NCI-H526 (cell line): ENCODE measurements around the gene DISC1.
"Not testable (repeated sequence)": the region's sequence is repeated elsewhere in the genome, so short reads cannot be mapped to it uniquely, and the experiment has no call there.

ENCODE experiments used
- DNase-seq, 2 experiments: peaks; one replicate each; lab custom pipeline; 2025; lab: John Stamatoyannopoulos, UW

DISC1 gene

GRCh38 chr1:231699784-231700183 lies 73.2 kb downstream of the DISC1 start:
- DNase-seq, result no peak

DNA sequence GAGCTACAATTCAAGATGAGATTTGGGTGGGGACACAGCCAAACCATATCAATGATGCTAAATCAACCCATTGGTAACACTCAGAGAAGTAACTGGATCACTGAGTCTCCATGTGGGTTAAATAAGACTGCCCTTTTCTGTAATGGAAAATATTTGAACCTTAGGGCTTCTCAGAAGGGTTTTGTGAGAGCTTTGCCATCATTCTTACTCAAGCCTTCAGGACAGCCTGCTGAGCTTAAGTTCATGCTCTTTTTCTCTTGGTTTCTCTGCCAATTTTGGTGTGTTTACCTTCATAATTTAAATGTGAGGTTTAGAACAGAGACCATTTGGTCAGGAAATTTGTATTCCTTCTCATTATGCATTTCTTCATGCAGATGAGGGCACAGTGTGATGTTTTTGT lies 74.7 kb downstream of the DISC1 start:
- DNase-seq, result no peak

GRCh38 chr1:231702331-231702730 lies 75.7 kb downstream of the DISC1 start:
- DNase-seq, result no peak

DNA sequence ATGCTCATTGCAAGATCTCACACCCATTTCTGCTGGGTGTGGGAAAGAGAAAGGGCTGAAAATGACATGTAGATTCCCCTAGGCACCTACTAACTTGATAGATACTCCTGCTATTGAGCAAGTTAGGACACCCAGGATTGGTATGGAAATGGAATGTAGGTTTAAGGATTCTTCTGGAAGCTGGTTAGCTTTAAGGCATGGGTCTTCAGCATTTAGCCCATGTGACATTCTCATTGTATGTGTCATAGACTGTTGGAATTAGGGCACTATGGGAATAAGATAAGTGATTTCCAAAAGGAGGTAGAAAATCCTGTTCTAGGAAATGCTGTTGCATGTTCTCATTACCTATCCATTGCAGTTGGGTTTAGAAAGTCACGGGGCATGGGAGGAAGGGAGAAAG lies 76.2 kb downstream of the DISC1 start:
- DNase-seq, result no peak

DNA sequence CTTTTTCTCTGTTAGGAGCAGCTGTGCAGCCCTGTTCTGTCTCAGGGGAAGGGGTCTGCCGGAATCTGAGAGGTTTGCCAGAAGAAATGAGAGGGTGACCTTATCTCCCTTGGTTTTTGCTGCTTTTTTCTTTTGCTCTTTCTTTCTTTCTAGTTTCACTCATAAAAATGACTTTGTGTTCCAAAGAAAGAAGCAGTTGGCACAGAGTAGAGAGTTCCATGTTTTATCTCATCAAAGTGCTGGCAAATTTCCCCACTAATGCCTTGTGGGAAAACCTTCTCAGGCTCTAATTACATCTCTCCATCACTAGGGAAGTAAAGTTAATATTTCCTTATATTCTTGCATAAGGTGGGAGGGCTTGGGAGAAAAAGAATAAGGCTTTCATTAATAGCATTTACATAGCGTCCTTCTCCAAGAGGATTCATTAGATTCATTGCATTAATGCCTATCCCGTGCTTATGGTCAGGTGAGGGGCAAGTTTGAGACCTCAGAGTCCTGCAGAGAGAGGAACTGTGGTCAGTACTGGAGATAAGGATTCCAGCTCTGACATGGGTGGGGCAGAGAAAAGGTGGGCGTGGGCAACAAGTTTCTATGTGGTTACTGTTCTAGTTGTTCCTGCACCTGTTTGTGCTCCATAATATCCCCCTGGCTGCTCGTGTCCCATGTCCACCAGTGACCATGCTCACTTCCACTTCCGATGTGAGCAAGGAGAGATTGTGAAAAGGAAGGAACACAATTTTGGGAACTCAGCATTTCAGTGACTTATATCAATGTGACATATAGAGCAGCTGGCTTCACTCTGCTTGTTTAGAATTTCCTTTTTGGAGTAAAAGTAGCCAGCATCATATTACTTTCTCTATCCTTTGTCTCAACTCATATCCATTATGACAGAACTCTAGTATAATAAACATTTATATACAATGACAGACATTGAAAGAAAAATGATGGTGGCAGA lies 79.5 kb downstream of the DISC1 start:
- no peak for DNase-seq

GRCh38 chr1:231706934-231707333 lies 80.3 kb downstream of the DISC1 start:
- no peak for DNase-seq

- no peak for DNase-seq
These were observed 80.8 kb downstream of the DISC1 start for GRCh38 chr1:231707407-231707806.

GRCh38 chr1:231708394-231708793 lies 81.8 kb downstream of the DISC1 start:
- DNase-seq, result no peak

- no peak for DNase-seq
These were observed 87.8 kb downstream of the DISC1 start for GRCh38 chr1:231714440-231714839.

DNA sequence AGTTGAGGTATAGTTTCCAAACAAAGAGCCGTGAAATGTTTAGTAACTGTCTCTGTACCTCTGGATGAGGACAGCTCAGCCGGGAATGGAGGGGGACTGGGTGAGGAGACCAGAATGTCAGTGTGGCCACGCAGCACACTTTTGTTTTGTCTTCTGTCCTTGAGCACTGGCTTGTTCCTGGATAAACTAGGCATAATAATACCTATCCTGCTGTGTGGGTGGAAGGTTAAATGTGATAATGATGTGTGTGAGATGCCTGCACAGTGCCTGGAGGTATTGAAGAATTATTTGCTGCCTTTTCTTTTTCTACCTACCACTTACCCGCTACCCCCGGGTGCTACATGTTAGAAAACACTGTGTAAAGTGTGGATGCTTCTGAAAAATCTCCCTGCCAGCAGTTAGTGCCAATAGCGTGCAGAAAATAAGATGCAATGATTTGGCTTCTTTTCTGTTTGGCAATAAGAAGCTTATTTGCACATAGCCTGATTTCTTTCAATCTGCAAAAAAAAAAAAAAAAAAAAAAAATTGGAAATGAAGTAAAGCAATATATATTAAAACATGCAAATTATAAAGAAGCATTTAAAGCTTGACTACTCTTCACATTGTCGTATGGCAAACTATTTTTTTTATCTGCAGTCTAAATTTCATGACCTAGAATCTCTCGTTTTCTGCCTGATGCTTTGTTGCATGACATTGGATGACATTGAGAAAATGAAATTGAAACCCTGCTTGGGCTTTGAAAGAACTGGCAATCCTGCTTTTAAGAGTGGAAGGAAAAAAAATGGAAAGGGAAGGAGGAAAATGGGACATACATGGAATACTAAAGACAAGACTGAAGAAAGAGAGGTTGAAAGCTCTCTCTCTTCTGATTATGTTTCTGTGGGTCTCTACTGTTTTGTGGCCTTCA lies 89.5 kb downstream of the DISC1 start:
- DNase-seq, result no peak

DNA sequence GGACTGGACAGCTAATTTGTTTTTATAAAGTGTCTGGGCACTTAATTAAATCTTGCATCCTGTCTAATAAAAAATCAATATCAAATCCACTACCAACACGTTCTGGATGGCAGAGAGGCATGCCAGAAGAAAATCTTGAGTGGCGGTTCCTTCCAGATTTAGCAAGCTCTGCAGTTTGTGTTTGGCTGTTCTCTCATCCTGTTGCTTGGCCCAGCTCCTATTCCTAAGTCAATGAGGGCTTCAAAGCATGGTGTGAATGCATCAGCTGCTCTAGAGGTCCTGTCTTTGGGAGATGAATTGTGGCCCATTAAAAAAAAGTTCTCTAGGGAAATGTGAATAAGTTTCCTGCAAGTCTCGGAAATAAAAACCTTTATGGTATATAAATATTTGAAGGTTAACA lies 90.3 kb downstream of the DISC1 start:
- DNase-seq, result no peak

GRCh38 chr1:231719485-231720183 lies 93.0 kb downstream of the DISC1 start:
- no peak for DNase-seq

DNA sequence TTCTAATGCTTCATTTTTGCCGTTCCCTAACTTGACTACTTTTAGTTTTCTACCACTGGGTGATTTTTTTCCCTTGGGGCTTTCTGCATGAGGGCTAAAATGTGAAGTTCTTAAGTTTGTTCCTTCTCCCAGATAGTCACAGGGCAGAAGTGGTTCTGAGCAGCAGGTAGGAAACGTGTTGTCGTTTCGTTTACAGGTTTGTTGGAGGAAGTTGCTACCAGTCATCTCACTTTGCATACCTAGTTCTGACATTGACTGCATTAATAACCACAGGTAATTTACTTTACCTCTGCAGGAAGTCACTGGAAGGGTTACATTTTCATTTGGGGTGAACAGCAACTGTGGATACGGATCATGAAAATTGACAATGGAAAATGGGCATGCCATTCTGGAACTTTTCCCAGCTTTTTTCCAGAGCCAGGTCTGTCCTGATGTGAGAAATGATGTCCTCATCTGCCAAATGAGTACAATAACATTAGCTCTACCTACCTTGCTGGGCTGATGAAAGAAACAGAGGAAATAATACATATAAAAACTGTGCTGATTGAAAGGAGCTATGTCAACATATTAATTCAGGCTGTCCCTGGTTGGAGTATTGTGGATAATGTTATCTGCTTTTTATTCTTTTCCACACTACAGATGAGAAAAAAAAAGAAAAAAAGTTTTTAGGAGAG lies 94.2 kb downstream of the DISC1 start:
- peak in 1 of 2 experiments; percentile 14 for DNase-seq

DNA sequence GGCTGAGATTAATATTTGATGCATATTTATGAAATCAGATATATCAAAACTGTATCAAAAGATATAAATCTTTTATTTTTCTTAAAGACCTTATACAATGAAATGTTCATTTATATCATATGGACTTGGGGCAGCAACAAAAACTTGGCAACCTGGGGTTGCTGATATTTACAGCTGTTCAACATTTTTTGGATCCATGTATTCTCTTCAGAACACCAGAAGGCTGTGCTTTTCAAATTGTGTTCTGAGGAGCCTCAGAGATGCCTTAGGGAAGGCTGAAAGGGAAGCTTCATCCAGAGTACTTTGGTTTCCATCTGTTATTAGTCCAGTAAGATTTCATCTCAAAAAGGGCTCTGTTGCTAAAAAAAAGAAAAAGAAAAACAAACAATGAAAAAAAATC lies 94.8 kb downstream of the DISC1 start:
- DNase-seq, result no peak

GRCh38 chr1:231722356-231722755 lies 95.8 kb downstream of the DISC1 start:
- no peak for DNase-seq

GRCh38 chr1:231723146-231723545 lies 96.6 kb downstream of the DISC1 start:
- no peak for DNase-seq

- DNase-seq, result no peak
These were observed 97.5 kb downstream of the DISC1 start for GRCh38 chr1:231724041-231724440.

GRCh38 chr1:231724876-231725647 lies 98.5 kb downstream of the DISC1 start:
- peak; percentile 6 to 30 for DNase-seq

DNA sequence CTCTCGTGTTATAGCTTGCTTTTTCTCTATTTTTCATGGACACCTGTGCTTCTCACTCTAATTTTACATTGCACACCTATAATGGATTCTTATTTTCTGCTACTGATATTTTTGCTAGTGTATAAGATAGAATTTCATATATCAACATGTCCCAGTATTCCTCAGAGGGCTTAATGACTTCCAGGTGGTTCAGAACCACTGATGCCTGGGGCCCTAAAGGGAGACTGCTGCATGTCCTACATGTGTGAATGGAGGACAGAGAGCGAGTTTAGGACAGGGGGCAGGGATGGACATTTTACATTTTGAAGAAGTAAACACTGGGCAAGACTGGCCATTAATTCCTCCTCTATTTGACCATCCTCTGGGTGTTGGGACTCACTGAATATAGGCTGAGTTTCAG lies 100.6 kb downstream of the DISC1 start:
- DNase-seq, result no peak

DNA sequence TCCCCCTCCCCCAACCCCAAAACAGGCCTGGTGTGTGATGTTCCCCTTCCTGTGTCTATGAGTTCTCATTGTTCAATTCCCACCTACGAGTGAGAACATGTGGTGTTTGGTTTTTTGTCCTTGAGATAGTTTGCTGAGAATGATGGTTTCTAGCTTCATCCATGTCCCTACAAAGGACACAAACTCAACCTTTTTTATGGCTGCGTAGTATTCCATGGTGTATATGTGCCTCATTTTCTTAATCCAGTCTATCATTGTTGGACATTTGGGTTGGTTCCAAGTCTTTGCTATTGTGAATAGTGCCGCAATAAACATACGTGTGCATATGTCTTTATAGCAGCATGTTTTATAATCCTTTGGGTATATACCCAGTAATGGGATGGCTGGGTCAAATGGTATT lies 102.4 kb downstream of the DISC1 start:
- DNase-seq, result not testable (repeated sequence)

DNA sequence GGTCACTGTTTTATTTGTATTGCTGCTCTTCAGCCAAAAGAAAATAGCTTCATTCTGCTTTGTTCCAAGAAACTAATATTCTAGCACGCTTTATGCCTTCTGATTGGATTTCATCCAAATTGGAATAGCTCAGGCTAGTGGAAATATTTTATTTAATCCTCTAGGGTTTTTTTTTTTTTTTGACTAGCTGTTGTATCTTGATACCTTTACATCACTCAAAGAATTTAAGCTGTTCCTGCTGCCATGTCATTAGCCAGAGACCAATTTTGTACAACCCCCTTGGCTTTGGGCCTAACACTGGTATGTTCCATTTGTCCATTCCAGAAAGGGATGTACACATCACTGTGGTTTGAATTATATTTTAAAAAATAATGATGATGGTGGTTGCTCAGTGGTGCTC lies 103.0 kb downstream of the DISC1 start:
- DNase-seq, result no peak
